Activated naive CD8-positive, alpha-beta T cell treated with anti-CD3 and anti-CD28 coated beads for 36 hours (primary cell): ENCODE measurements around the gene TMEM134. TPM values are rescaled to one million over a fixed set of nuclear protein-coding genes. Genes with fewer than 3 reads are reported as not detected.
"Not testable (repeated sequence)": the region's sequence is repeated elsewhere in the genome, so short reads cannot be mapped to it uniquely, and the experiment has no call there.

ENCODE experiments used
- DNase-seq: peaks from one replicate; pipeline ENCODE4 v3.0.0; 2021
- H3K27ac Mint-ChIP-seq: one replicate; pipeline ENCODE4 v1.8.0; 2022; ENCODE audit warnings: mild to moderate bottlenecking, moderate library complexity, mixed read lengths
- H3K27me3 Mint-ChIP-seq: one replicate; pipeline ENCODE4 v1.8.0; 2022; ENCODE audit warnings: mild to moderate bottlenecking, mixed read lengths
- H3K36me3 Mint-ChIP-seq: one replicate; pipeline ENCODE4 v1.8.0; 2021; ENCODE audit warnings: mild to moderate bottlenecking, mixed read lengths
- H3K4me1 Mint-ChIP-seq: one replicate; pipeline ENCODE4 v1.8.0; 2021; ENCODE audit warnings: mixed read lengths
- H3K4me3 Mint-ChIP-seq: one replicate; pipeline ENCODE4 v1.8.0; 2022; ENCODE audit warnings: mild to moderate bottlenecking, moderate library complexity, mixed read lengths
- H3K9me3 Mint-ChIP-seq: one replicate; pipeline ENCODE4 v1.8.0; 2022; ENCODE audit warnings: mixed read lengths
- total RNA-seq, 2 experiments: library from RNA; stranded (reverse); gene quantifications; one replicate each; pipeline ENCODE4 v1.2.3, GENCODE V29; 2021

TMEM134 gene
- total RNA-seq, 2 experiments from 2014 or later: 43.7 to 45.8 TPM

DNA sequence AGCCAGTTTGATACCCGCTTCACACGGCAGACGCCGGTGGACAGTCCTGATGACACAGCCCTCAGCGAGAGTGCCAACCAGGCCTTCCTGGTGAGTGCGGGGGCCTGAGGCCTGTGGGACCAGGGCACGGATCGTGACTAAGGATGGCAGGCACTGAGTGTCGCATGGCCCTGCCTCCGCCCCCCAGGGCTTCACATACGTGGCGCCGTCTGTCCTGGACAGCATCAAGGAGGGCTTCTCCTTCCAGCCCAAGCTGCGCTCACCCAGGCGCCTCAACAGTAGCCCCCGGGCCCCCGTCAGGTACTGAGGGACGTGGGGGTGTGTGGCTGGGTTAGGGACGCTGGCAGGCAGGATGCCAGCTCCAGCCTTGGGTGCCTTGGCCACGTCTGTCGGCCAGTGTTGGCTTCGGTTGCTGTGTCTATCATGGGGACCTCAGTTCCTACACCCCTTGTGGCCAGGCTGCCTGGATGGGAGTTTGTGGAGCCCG lies 34.6 kb downstream of the TMEM134 start:
- no peak for DNase-seq
- peak overlapping the region; percentile 60 for H3K4me3 Mint-ChIP-seq
- H3K4me1 Mint-ChIP-seq: peaks cover 34% of the 10 kb centered on the region
- H3K9me3 Mint-ChIP-seq: no peaks in the 10 kb centered on the region
- no peaks in the 10 kb centered on the region for H3K27me3 Mint-ChIP-seq
- peak overlapping the region; percentile 87 for H3K27ac Mint-ChIP-seq
- peaks cover 40% of the 10 kb centered on the region for H3K36me3 Mint-ChIP-seq

DNA sequence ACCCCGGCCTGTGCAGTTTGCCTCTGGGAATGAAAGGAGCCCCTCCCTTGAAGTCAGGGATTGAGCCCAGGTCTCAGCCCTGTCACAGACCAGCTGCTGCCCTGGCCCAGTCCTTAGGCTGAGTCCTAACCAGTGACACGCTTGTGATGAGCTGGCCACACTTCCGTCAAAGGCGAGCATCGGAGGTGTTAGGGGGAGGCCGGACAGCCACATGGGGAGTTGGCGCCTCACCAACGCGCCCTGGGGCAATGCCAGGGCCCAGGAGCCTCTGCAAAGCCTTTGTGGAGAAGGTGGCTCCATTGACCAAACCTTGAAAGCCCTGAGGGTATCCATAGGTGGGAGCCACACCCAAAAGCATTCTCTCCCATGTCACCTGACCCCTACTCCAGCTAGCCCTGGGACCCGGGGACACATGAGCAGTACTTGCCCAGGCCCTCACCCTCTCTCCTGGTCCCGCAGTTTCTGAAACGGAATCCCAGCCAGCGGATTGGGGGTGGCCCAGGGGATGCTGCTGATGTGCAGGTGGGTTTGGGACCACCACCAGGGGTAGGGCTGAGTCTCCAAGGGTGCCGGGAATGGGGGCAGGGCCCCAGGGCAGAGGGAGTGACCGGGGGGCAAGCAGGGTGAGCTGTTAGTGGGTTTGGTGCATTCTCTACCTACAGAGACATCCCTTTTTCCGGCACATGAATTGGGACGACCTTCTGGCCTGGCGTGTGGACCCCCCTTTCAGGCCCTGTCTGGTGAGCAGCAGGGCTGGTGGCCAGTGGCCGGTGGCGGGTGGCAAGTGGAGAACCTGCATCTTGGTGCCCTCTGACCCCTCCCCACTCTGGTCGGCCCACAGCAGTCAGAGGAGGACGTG lies 35.3 kb downstream of the TMEM134 start:
- H3K27ac Mint-ChIP-seq: peak overlapping the region; percentile 87
- H3K36me3 Mint-ChIP-seq: peaks cover 36% of the 10 kb centered on the region
- no peak for DNase-seq
- peak overlapping the region; percentile 60 for H3K4me3 Mint-ChIP-seq
- H3K4me1 Mint-ChIP-seq: peaks cover 32% of the 10 kb centered on the region
- H3K27me3 Mint-ChIP-seq: peaks cover under 1% of the 10 kb centered on the region
- H3K9me3 Mint-ChIP-seq: no peaks in the 10 kb centered on the region

DNA sequence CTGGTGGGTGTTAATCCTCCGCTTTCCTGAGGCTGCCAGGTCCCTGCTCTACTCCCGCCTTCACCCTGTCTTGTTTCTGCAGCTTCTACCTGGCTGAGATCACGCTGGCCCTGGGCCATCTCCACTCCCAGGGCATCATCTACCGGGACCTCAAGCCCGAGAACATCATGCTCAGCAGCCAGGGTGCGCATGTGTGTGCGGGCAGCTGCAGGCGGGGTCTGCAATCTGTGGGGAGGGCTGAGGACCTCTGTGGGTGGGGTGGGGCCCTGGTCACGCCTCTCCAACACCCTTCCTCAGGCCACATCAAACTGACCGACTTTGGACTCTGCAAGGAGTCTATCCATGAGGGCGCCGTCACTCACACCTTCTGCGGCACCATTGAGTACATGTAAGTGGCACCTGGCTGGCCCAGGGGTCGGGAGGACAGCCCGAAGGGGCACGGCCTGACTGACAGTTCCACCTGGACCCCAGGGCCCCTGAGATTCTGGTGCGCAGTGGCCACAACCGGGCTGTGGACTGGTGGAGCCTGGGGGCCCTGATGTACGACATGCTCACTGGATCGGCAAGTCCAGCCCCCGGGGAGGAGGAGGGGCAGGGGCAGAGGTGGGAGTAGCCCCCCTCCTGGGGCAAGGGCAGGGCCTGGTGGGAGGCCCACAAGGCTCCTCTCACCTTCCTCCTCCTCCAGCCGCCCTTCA lies 36.2 kb downstream of the TMEM134 start:
- no peak for DNase-seq
- no peaks in the 10 kb centered on the region for H3K9me3 Mint-ChIP-seq
- H3K4me1 Mint-ChIP-seq: peaks cover 32% of the 10 kb centered on the region
- peak overlapping the region; percentile 32 for H3K4me3 Mint-ChIP-seq
- peaks cover 29% of the 10 kb centered on the region for H3K36me3 Mint-ChIP-seq
- peak overlapping the region; percentile 87 for H3K27ac Mint-ChIP-seq
- H3K27me3 Mint-ChIP-seq: peaks cover 3% of the 10 kb centered on the region

DNA sequence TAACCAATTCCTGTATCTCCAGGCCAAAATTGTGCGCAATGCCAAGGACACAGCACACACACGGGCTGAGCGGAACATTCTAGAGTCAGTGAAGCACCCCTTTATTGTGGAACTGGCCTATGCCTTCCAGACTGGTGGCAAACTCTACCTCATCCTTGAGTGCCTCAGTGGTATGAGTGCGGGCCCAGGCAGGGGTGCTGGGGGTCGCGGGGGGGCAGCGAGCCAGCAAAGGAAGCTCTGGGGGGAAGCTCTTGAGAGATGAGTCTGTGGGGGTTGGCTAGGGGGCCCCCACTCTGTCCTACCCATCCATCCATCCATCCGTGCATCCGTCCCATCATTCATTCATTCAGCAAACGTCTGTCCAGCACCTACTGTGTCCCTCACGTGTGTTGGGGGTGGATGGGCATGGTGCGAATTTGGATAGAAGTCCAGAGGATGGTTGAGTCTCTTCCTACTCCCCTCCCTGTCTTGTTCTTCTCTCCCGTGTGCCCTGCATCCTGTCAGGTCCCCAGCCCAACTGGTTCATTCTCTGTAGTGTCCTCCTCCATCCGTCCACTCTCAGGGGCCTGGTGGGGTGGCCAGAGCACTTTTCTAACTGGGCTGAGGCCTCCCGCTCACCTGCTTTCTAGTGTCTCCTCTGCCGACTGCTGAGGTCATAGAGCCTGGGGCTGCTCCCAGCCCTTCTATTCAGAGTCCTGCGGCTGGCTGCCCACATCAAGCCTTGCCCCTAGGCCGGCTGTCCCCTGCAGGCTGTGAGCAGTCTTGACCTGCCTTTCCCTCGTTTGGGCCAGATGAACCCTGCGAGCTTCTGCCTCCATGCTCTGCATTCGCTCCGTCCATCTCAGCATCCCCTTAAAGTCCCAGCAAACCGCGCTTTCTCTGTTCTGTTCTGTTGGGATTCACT lies 37.5 kb downstream of the TMEM134 start:
- Mint-ChIP-seq H3K36me3 (peaks cover 20% of the 10 kb centered on the region), H3K27ac (peak overlapping the region; percentile 87), H3K9me3 (no peaks in the 10 kb centered on the region), H3K4me1 (peaks cover 39% of the 10 kb centered on the region), H3K4me3 (no peak overlapping the region), H3K27me3 (peaks cover 3% of the 10 kb centered on the region)
- no peak for DNase-seq

DNA sequence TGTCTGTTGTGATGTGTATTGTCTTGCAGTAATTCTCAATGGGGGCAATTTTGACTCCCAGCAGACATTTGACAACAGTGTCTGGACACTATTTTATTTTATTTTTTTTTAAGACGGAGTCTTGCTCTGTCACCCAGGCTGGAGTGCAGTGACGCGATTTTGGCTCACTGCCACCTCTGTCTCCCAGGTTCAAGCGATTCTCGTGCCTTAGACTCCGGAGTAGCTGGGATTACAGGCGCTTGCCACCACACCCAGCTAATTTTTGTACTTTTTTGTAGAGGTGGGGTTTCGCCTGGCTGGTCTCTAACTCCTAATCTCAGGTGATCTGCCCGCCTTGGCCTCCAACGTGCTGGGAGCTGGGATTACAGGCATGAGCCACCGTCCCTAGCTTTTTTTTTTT lies 39.3 kb downstream of the TMEM134 start:
- Mint-ChIP-seq H3K4me3 (peak overlapping the region; percentile 96), H3K36me3 (peaks cover 9% of the 10 kb centered on the region), H3K27ac (no peak overlapping the region), H3K4me1 (peaks cover 32% of the 10 kb centered on the region), H3K27me3 (peaks cover 3% of the 10 kb centered on the region), H3K9me3 (no peaks in the 10 kb centered on the region)
- DNase-seq: no peak

DNA sequence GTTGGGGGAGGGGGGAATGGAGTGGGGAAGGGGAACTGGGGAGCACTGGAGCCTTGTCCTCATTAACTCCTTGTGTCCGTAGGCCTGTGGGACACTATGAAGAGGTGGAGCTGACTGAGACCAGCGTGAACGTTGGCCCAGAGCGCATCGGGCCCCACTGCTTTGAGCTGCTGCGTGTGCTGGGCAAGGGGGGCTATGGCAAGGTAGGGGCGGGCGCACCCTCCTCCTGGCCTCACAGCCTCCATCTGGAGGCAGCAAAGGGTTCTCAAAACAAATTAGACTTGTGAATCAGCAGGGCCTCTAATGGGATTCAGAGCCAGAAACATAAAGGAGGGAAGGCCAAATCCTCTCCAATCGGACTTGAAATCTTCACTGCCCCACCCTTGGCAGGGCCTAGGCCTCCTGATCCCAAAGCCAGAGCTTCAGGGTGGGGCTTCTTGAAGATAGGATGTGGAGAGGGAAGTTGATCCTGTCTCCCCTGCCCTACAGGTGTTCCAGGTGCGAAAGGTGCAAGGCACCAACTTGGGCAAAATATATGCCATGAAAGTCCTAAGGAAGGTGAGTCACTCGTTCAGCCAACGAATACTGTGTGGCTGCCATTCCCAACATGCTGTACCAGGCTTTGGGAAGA lies 39.9 kb downstream of the TMEM134 start:
- Mint-ChIP-seq H3K4me1 (peaks cover 30% of the 10 kb centered on the region), H3K27me3 (peaks cover 3% of the 10 kb centered on the region), H3K27ac (peak overlapping the region; percentile 97), H3K36me3 (peaks cover 9% of the 10 kb centered on the region), H3K9me3 (no peaks in the 10 kb centered on the region), H3K4me3 (peak overlapping the region; percentile 96)
- DNase-seq: no peak

DNA sequence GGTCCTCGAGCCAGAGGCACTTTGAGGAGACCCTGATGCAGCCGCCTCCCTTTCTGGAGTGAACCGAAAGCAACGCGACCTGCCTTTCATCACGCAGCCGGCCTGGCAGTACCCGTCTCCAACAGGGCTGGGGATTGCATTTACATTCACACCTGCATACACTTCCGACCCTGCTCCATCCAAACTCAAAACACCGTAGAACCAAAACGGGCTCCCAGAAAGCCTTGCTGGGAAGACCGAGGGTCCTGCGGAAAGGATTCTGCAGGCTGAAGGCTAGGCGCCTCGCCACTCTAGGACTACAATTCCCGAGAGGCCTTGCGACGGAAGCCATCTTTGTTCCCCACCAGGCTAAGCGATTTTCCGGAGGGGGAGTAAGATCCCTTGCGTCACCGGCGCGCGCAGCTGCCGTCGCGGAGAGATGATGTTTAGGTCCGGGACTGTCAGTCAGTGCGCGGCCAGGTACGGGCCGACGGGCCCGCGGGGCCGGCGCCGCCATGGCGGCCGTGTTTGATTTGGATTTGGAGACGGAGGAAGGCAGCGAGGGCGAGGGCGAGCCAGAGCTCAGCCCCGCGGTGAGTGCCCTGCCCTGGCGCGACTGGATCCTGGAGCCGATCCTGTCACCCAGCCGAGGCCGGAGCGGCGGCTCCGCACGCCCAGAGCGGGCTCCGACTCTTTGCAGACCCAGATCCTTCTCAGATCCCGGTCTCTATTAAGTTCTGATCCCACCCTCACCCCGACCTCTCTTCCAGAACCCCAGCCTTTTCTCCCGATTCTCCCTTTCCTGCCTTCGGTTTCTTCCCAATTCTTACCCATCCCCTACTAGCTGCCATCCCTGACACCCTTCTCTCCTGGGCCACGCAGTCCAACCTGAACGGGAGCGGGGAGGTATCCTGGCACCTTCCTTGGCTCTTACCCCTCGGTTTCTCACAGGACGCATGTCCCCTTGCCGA lies 40.7 kb downstream of the TMEM134 start, which contains the start of gene RPS6KB2:
Gene RPS6KB2, plus strand, starts transcription at position 443 of the 950 bp plus-strand sequence. Its CDS starts 52 bp downstream, at position 495.
- no peaks in the 10 kb centered on the region for H3K9me3 Mint-ChIP-seq
- H3K4me1 Mint-ChIP-seq: peaks cover 26% of the 10 kb centered on the region
- H3K27me3 Mint-ChIP-seq: peaks cover 3% of the 10 kb centered on the region
- peak within 1 kb of the TSS; percentile 96 for H3K4me3 Mint-ChIP-seq
- peak; percentile 97 for DNase-seq
- peak within 1 kb of the TSS; percentile 97 for H3K27ac Mint-ChIP-seq
- H3K36me3 Mint-ChIP-seq: peaks cover 6% of the 10 kb centered on the region

DNA sequence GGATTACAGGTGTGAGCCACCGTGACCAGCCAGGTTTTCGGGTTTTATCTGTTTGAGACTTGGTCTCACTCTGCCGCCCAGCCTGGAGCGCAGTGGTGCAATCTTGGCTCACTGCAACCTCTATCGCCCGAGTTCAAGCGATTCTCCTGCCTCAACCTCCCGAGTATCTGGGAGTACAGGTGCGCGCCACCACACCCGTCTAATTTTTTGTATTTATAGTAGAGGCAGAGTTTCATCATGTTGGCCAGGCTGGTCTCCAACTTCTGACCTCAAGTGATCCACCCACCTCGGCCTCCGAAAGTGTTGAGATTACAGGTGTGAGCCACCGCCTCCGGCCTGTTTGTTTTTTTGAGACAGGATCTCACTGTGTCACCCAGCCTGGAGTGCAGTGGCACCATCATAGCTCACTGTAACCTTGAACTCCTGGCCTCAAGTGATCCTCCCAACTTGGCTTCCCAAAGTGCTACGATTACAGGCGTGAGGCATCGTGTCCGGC lies 41.6 kb downstream of the TMEM134 start:
- H3K36me3 Mint-ChIP-seq, H3K27me3 Mint-ChIP-seq, H3K9me3 Mint-ChIP-seq, DNase-seq: not testable (repeated sequence)
- H3K4me1 Mint-ChIP-seq: peaks cover 23% of the 10 kb centered on the region
- peak overlapping the region; percentile 97 for H3K27ac Mint-ChIP-seq
- H3K4me3 Mint-ChIP-seq: peak overlapping the region; percentile 96

DNA sequence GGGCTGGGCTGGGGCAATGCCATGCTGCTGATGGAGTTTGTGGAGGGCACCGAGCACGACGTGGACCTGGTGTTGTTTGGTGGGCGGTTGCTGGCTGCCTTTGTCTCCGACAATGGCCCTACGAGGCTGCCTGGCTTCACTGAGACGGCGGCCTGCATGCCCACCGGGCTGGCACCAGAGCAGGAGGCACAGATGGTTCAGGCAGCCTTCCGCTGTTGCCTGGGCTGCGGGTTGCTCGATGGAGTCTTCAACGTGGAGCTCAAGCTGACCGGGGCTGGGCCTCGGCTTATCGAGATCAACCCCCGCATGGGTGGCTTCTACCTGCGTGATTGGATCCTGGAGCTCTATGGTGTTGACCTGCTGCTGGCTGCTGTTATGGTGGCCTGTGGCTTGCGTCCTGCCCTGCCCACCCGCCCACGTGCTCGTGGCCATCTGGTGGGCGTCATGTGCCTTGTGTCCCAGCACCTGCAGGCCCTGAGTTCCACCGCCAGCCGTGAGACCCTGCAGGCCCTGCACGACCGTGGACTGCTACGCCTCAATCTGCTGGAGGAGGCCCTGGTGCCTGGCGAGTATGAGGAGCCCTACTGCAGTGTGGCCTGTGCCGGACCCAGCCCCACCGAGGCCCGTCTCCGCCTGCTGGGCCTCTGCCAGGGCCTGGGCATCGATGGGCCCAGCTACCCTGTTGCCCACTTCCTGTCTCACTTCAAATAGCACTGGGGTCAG lies 45.0 kb downstream of the TMEM134 start:
- peaks cover 8% of the 10 kb centered on the region for H3K36me3 Mint-ChIP-seq
- no peaks in the 10 kb centered on the region for H3K9me3 Mint-ChIP-seq
- peak overlapping the region; percentile 52 for H3K27ac Mint-ChIP-seq
- DNase-seq: no peak
- peaks cover 25% of the 10 kb centered on the region for H3K4me1 Mint-ChIP-seq
- H3K4me3 Mint-ChIP-seq: no peak overlapping the region
- peaks cover 3% of the 10 kb centered on the region for H3K27me3 Mint-ChIP-seq

DNA sequence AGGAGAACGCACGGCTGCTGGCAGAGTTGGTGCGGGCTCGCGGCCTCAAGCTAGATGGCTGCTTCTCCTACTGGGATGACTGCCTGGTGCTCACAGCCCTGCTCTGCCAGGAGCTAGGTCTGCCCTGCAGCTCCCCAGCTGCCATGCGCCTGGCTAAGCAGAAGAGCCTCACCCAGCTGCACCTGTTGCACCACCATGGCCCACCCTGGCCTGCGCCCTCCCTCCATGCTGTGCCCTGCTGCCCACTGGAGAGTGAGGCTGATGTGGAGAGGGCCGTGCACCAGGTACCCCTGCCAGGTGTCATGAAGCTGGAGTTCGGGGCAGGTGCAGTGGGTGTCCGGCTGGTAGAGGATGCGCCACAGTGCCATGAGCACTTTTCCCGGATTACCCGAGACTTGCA lies 45.6 kb downstream of the TMEM134 start:
- peaks cover 5% of the 10 kb centered on the region for H3K36me3 Mint-ChIP-seq
- H3K27ac Mint-ChIP-seq: no peak overlapping the region
- no peak for DNase-seq
- H3K27me3 Mint-ChIP-seq: no peaks in the 10 kb centered on the region
- no peak overlapping the region for H3K4me3 Mint-ChIP-seq
- no peaks in the 10 kb centered on the region for H3K9me3 Mint-ChIP-seq
- H3K4me1 Mint-ChIP-seq: peaks cover 28% of the 10 kb centered on the region

DNA sequence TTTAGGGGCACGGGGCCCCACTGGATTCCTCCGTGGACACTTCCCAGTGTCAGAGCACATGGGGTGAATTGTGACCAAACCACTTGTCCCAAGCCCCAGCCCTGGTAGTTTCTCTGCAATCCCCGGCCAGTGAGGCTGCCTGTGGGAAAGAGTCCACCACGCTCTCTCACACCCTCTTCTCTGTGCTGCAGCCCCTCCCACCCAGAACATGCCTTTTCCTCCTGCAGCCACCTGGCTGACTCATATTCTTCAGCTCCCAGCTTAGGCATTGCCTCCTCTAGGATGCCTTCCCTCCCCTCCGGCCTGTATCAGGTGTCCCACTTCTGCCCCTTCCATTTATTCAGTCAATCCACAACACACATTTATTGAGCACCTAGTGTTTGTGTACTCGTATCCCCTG lies 46.2 kb downstream of the TMEM134 start:
- H3K4me1 Mint-ChIP-seq: peaks cover 32% of the 10 kb centered on the region
- no peak overlapping the region for H3K27ac Mint-ChIP-seq
- no peak overlapping the region for H3K4me3 Mint-ChIP-seq
- no peaks in the 10 kb centered on the region for H3K27me3 Mint-ChIP-seq
- H3K36me3 Mint-ChIP-seq: peaks cover 5% of the 10 kb centered on the region
- no peak for DNase-seq
- no peaks in the 10 kb centered on the region for H3K9me3 Mint-ChIP-seq

DNA sequence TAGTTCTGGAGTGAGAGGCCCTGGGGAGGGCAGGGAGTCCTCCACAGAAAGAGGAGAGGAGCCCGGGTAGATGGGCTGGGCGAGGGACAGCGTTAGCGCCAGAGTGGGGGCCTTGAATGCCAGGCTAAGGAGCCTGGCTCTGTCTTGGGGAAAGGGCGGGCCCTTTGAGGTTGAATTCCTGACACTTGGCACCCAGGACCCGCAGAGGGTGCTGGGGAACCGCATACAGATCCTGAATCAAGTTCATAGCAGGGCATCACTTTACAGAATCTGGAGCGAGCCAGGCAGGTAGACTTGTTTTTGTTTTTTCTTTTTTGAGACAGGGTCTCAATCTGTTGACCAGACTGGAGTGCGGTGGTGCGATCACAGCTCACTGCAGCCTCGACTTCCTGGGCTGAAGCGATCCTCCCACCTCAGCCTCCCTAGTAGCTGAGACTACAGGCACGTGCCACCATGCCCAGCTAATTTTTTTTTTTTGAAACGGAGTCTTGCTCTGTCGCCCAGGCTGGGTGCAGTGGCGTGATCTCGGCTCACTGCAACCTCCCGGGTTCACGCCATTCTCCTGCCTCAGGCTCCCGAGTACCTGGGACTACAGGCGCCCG lies 47.5 kb downstream of the TMEM134 start:
- Mint-ChIP-seq H3K4me3 (peak overlapping the region; percentile 78), H3K27ac (peak overlapping the region; percentile 76), H3K9me3 (no peaks in the 10 kb centered on the region), H3K27me3 (no peaks in the 10 kb centered on the region), H3K4me1 (peaks cover 36% of the 10 kb centered on the region), H3K36me3 (peaks cover 7% of the 10 kb centered on the region)
- DNase-seq: no peak
